ENCODE measurements around the gene KCTD4. TPM values are rescaled to one million over a fixed set of nuclear protein-coding genes. Genes with fewer than 3 reads are reported as not detected.

The KCTD4 gene
- total and polyA plus RNA-seq, 4 donors, result not detected

DNA sequence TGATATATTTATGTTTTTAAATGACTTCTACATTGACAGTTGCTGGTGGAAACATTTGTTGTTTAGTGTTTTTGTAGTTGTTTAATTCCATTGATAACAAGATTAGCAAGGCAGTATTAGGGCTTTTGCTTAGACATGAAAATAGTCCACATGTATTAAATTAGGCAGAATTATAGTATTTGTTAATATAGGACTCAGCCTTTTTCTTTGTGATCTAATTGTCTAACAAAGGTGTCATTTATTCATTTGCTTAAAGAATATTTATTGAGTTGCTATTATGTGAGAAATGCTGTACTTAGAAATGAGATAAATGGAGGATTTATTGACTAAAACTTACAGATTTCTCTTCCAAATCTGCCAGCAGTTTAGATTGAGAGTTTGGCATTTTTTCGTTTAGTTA is 41.7 kb upstream of the KCTD4 start:
- ATAC-seq (ENCODE audit: insufficient read depth, low FRiP score) (no peak), DNase-seq (no peak)
- H3K4me1 ChIP-seq (ENCODE audit: control insufficient read depth in 5 of 5, insufficient read depth in 5 of 5, low read length in 5 of 5), result peaks cover 0 to 3% (median 0%) of the 10 kb centered on the region in 5 donors
- no peak overlapping the region for H3K4me3 ChIP-seq
- TF ChIP-seq, protein P1, sequence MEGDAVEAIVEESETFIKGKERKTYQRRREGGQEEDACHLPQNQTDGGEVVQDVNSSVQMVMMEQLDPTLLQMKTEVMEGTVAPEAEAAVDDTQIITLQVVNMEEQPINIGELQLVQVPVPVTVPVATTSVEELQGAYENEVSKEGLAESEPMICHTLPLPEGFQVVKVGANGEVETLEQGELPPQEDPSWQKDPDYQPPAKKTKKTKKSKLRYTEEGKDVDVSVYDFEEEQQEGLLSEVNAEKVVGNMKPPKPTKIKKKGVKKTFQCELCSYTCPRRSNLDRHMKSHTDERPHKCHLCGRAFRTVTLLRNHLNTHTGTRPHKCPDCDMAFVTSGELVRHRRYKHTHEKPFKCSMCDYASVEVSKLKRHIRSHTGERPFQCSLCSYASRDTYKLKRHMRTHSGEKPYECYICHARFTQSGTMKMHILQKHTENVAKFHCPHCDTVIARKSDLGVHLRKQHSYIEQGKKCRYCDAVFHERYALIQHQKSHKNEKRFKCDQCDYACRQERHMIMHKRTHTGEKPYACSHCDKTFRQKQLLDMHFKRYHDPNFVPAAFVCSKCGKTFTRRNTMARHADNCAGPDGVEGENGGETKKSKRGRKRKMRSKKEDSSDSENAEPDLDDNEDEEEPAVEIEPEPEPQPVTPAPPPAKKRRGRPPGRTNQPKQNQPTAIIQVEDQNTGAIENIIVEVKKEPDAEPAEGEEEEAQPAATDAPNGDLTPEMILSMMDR (IDR thresholded peaks at IDR 0.05; ENCODE audit: control extremely low read depth, extremely low read depth), result no peak
- H3K27ac ChIP-seq (ENCODE audit: low read depth in 1 of 2, low read length in 1 of 2), result no peak overlapping the region
- no peaks in the 10 kb centered on the region for H3K27me3 ChIP-seq (ENCODE audit: control insufficient read depth in 3 of 3, insufficient read depth in 3 of 3, low read length in 2 of 3)
- no peak overlapping the region for H3K9ac ChIP-seq (ENCODE audit: insufficient read depth in 1 of 2, low read length in 2 of 2)
- no peaks in the 10 kb centered on the region for H3K36me3 ChIP-seq (ENCODE audit: control insufficient read depth in 4 of 4, insufficient read depth in 4 of 4, low read length in 4 of 4)
- WGBS, 2 donors, result 85 to 95% methylated on average over 1 of the region's 1 CpG
- no peaks in the 10 kb centered on the region for H3K9me3 ChIP-seq (ENCODE audit: control insufficient read depth in 4 of 4, insufficient read depth in 3 of 4, low read length in 3 of 4)

DNA sequence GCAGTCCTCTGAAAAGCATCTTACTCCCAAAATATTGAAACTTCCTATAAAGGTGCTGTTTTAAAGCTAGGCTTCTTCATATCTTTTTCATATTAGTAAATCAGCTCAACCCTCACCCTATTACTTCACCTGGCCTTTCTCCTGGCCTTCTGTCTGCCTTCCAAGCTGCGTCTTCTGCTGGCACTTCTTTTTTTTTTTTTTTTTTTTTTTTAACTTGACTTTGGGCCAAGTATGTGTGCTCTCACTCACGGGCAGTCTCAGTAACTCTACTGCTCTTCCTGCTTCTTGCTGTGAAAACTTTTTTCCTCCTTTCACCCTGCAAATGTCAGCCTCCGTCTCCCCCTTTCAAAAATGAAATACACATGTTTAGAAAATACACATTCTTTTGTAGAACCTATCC is 41.2 kb upstream of the KCTD4 start:
- H3K27ac ChIP-seq (ENCODE audit: low read depth in 1 of 2, low read length in 1 of 2), result no peak overlapping the region
- TF ChIP-seq, protein P1 (IDR thresholded peaks at IDR 0.05; ENCODE audit: control extremely low read depth, extremely low read depth), result no peak
- peaks cover 0 to 3% (median 0%) of the 10 kb centered on the region in 5 donors for H3K4me1 ChIP-seq (ENCODE audit: control insufficient read depth in 5 of 5, insufficient read depth in 5 of 5, low read length in 5 of 5)
- H3K36me3 ChIP-seq (ENCODE audit: control insufficient read depth in 4 of 4, insufficient read depth in 4 of 4, low read length in 4 of 4), result no peaks in the 10 kb centered on the region
- DNase-seq (peak in 2 of 3 donors; percentile 51 to 60), ATAC-seq (ENCODE audit: insufficient read depth, low FRiP score) (peak; percentile 34)
- H3K9ac ChIP-seq (ENCODE audit: insufficient read depth in 1 of 2, low read length in 2 of 2), result no peak overlapping the region
- H3K9me3 ChIP-seq (ENCODE audit: control insufficient read depth in 4 of 4, insufficient read depth in 3 of 4, low read length in 3 of 4), result no peaks in the 10 kb centered on the region
- H3K27me3 ChIP-seq (ENCODE audit: control insufficient read depth in 3 of 3, insufficient read depth in 3 of 3, low read length in 2 of 3), result no peaks in the 10 kb centered on the region
- WGBS, 2 donors, result 5 to 11% methylated on average over 3 of the region's 3 CpGs
- no peak overlapping the region for H3K4me3 ChIP-seq

DNA sequence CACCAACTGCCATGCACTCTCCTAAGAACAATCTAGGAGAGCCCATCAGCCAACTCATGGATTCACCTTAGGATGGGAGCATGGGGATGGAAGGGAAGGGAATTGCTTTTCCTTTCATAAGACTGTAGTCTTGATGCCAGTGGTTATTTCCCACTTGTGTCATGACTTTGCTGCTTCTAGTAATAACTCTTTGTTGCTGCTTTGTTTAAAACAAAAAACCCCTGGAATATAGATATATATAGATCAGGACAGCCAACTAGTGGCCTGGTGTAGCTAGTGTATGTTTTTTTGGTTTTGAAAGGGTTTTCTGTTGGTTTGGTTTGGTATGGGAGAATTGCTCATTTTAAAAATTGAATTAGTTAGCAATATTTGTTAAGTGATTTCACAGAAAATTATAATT is 39.3 kb upstream of the KCTD4 start:
- no peak overlapping the region for H3K4me3 ChIP-seq
- H3K9ac ChIP-seq (ENCODE audit: insufficient read depth in 1 of 2, low read length in 2 of 2), result no peak overlapping the region

More for the DNA sequence above, 39.3 kb upstream of the KCTD4 start:
- no peak for DNase-seq
- H3K4me1 ChIP-seq (ENCODE audit: control insufficient read depth in 5 of 5, insufficient read depth in 5 of 5, low read length in 5 of 5), result peaks cover 0 to 3% (median 0%) of the 10 kb centered on the region in 5 donors
- ATAC-seq (ENCODE audit: insufficient read depth, low FRiP score), result no peak
- TF ChIP-seq, protein P1 (IDR thresholded peaks at IDR 0.05; ENCODE audit: control extremely low read depth, extremely low read depth), result no peak
- no peaks in the 10 kb centered on the region for H3K9me3 ChIP-seq (ENCODE audit: control insufficient read depth in 4 of 4, insufficient read depth in 3 of 4, low read length in 3 of 4)
- no peaks in the 10 kb centered on the region for H3K27me3 ChIP-seq (ENCODE audit: control insufficient read depth in 3 of 3, insufficient read depth in 3 of 3, low read length in 2 of 3)
- no peaks in the 10 kb centered on the region for H3K36me3 ChIP-seq (ENCODE audit: control insufficient read depth in 4 of 4, insufficient read depth in 4 of 4, low read length in 4 of 4)
- H3K27ac ChIP-seq (ENCODE audit: low read depth in 1 of 2, low read length in 1 of 2), result no peak overlapping the region
